HCT116 (cell line): ENCODE data around the gene TOX3. TPM values are rescaled to one million over a fixed set of nuclear protein-coding genes. Genes with fewer than 3 reads are reported as not detected.

ENCODE experiments used
- ATAC-seq: fragments of 200-7000 bp; cut with Tn5 transposase; 2 replicates; pipeline ENCODE4 v1.9.1; 2020; ENCODE audit warnings: mild to moderate bottlenecking, moderate library complexity
- BruUV-seq: library from RNA; stranded (reverse); fragments of 400-500 nt; replicated peaks from 2 replicates; lab custom pipeline; 2021; lab: Mats Ljungman, UMichigan
- CTCF ChIA-PET: fragments of 300-600 bp; sonication (Branson Sonifier 250); formaldehyde crosslinking; loops from one replicate; lab custom pipeline; 2021; ENCODE audit warnings: antibody characterized with exemption; lab: Charles Lee
- POLR2A ChIA-PET: fragments of 300-600, 350-600 bp; sonication (Branson Sonifier 250); formaldehyde crosslinking; loops from one replicate; lab custom pipeline; 2021; ENCODE audit warnings: antibody characterized with exemption; lab: Charles Lee
- RAD21 ChIA-PET, 2 experiments: fragments of 300-600 bp; sonication (Branson Sonifier 250); formaldehyde crosslinking; loops; one replicate each; lab custom pipeline; 2023; ENCODE audit warnings: low total read pairs in 2 of 2; ENCODE audit not compliant: uncharacterized antibody in 2 of 2, unreplicated experiment in 2 of 2, low non-redundant PET in 1 of 2; lab: Charles Lee
- DNase-seq: peaks from one replicate; pipeline ENCODE4 v3.0.0-alpha.2; 2010; ENCODE audit warnings: low read depth, low spot score
- H2AFZ ChIP-seq: fragments of 200-600 bp; shearing (Covaris generic), sonication (generic); 2 replicates; pipeline ENCODE4 v1.6.1; 2017; ENCODE audit warnings: low read depth, mixed run types, mixed read lengths, antibody characterized with exemption, low read length; ENCODE audit not compliant: poor library complexity, severe bottlenecking
- H3K27ac ChIP-seq: 2 replicates; pipeline ENCODE4 v1.5.1; 2012; ENCODE audit warnings: low read depth, low read length
- H3K27me3 ChIP-seq: fragments of 200-600 bp; sonication (generic); 2 replicates; pipeline ENCODE4 v1.6.1; 2016; ENCODE audit warnings: mixed run types, low read length, mixed read lengths; ENCODE audit not compliant: insufficient read depth
- H3K36me3 ChIP-seq, 2 experiments: fragments of 200-500 bp in 1 of 2; fragments of 200-600 bp in 1 of 2; sonication (Bioruptor generic) in 1 of 2; sonication (generic) in 1 of 2; 2 replicates each; pipeline versions ENCODE4 v1.5.1 to v1.6.1; 2014 to 2016; ENCODE audit warnings: low read length in 2 of 2, inconsistent platforms in 1 of 2, mixed read lengths in 1 of 2, mixed run types in 1 of 2; ENCODE audit not compliant: insufficient read depth in 2 of 2, control insufficient read depth in 1 of 2
- H3K4me1 ChIP-seq, 2 experiments: fragments of 200-600 bp in 1 of 2; sonication (generic) in 1 of 2; 2 replicates each; pipeline versions ENCODE4 v1.5.1 to v1.6.1; 2012 to 2017; ENCODE audit warnings: low read length in 2 of 2, inconsistent platforms in 1 of 2, mild to moderate bottlenecking in 1 of 2, mixed read lengths in 1 of 2, mixed run types in 1 of 2, moderate library complexity in 1 of 2; ENCODE audit not compliant: insufficient read depth in 2 of 2, control insufficient read depth in 1 of 2
- H3K4me2 ChIP-seq: fragments of 200-600 bp; sonication (generic); 2 replicates; pipeline ENCODE4 v1.6.1; 2017; ENCODE audit warnings: mixed run types, low read length, mixed read lengths
- H3K4me3 ChIP-seq, 2 experiments: fragments of 200-600 bp in 1 of 2; sonication (generic) in 1 of 2; replicated peaks in 1 of 2; 2 replicates each; pipeline ENCODE4 v1.5.1; 2011 to 2016; ENCODE audit warnings: low read length in 2 of 2, control low read depth in 1 of 2, low read depth in 1 of 2, mild to moderate bottlenecking in 1 of 2, mixed read lengths in 1 of 2, mixed run types in 1 of 2
- H3K79me2 ChIP-seq: fragments of 200-600 bp; sonication (generic); 2 replicates; pipeline ENCODE4 v1.6.1; 2017; ENCODE audit warnings: mild to moderate bottlenecking, mixed run types, low read length, moderate library complexity, mixed read lengths; ENCODE audit not compliant: insufficient read depth
- H3K9ac ChIP-seq: fragments of 200-600 bp; sonication (generic); 2 replicates; pipeline ENCODE4 v1.6.1; 2016; ENCODE audit warnings: low read length, mixed read lengths
- H3K9me2 ChIP-seq: fragments of 200-600 bp; sonication (generic), shearing (Covaris generic); 2 replicates; pipeline ENCODE4 v1.6.1; 2017; ENCODE audit warnings: mixed run types, mild to moderate bottlenecking, moderate library complexity; ENCODE audit not compliant: insufficient read depth
- H3K9me3 ChIP-seq, 2 experiments: fragments of 200-500 bp in 1 of 2; fragments of 200-600 bp in 1 of 2; sonication (Bioruptor generic) in 1 of 2; sonication (generic) in 1 of 2; 2 replicates each; pipeline ENCODE4 v1.6.1; 2014 to 2017; ENCODE audit warnings: low read length in 2 of 2, mixed read lengths in 2 of 2, inconsistent platforms in 1 of 2, low read depth in 1 of 2, mild to moderate bottlenecking in 1 of 2, mixed run types in 1 of 2, moderate library complexity in 1 of 2; ENCODE audit not compliant: control insufficient read depth in 1 of 2, insufficient read depth in 1 of 2
- H4K20me1 ChIP-seq: fragments of 200-600 bp; sonication (generic), shearing (Covaris generic); 2 replicates; pipeline ENCODE4 v1.6.1; 2017; ENCODE audit warnings: mixed run types, mild to moderate bottlenecking, moderate library complexity; ENCODE audit not compliant: insufficient read depth
- ATF3 ChIP-seq: IDR thresholded peaks from 2 replicates; pipeline ENCODE4 v1.6.1; 2012
- CTCF ChIP-seq, 3 experiments: fragments of 200-600 bp in 1 of 3; sonication (generic) in 1 of 3; IDR thresholded peaks in 2 of 3; conservative IDR thresholded peaks in 1 of 3; 2 replicates each; pipeline ENCODE4 v1.5.1; 2012 to 2017; ENCODE audit warnings: low read depth in 2 of 3, low read length in 2 of 3, antibody characterized with exemption in 1 of 3, borderline replicate concordance in 1 of 3, control low read depth in 1 of 3, mild to moderate bottlenecking in 1 of 3, mixed read lengths in 1 of 3, mixed run types in 1 of 3, moderate library complexity in 1 of 3; ENCODE audit not compliant: insufficient read depth in 1 of 3
- EGR1 ChIP-seq: IDR thresholded peaks from 2 replicates; pipeline ENCODE4 v1.6.1; 2012; ENCODE audit warnings: low read depth
- ELF1 ChIP-seq: IDR thresholded peaks from 2 replicates; pipeline ENCODE4 v1.6.1; 2012; ENCODE audit warnings: low read depth, borderline replicate concordance
- EZH2 ChIP-seq: fragments of 200-600 bp; sonication (generic); IDR thresholded peaks from 2 replicates; pipeline ENCODE4 v1.6.1; 2017; ENCODE audit warnings: antibody characterized with exemption, mixed run types
- FOSL1 ChIP-seq: IDR thresholded peaks from 2 replicates; pipeline ENCODE4 v1.6.1; 2012; ENCODE audit warnings: low read depth
- JUND ChIP-seq: IDR thresholded peaks from 2 replicates; pipeline ENCODE4 v1.6.1; 2012
- MAX ChIP-seq: IDR thresholded peaks from 2 replicates; pipeline ENCODE4 v1.6.1; 2012
- POLR2A ChIP-seq: IDR thresholded peaks from 2 replicates; pipeline ENCODE4 v1.7.0; 2011; ENCODE audit warnings: borderline replicate concordance; ENCODE audit not compliant: insufficient read depth, insufficient read length; ENCODE audit errors: extremely low read depth
- POLR2AphosphoS5 ChIP-seq: IDR thresholded peaks from 2 replicates; pipeline ENCODE4 v1.6.1; 2011; ENCODE audit warnings: mild to moderate bottlenecking, low read depth, low read length, moderate library complexity
- REST ChIP-seq: IDR thresholded peaks from 2 replicates; pipeline ENCODE4 v1.6.1; 2012; ENCODE audit warnings: low read depth
- SIN3A ChIP-seq: IDR thresholded peaks from 2 replicates; pipeline ENCODE4 v1.6.1; 2012; ENCODE audit warnings: low read depth
- SP1 ChIP-seq: IDR thresholded peaks from 2 replicates; pipeline ENCODE4 v1.6.1; 2012; ENCODE audit warnings: low read depth
- SRF ChIP-seq: IDR thresholded peaks from 2 replicates; pipeline ENCODE4 v1.6.1; 2012; ENCODE audit warnings: low read depth
- TCF7L2 ChIP-seq: IDR thresholded peaks from 2 replicates; pipeline ENCODE4 v1.7.0; 2011; ENCODE audit warnings: borderline replicate concordance, inconsistent platforms; ENCODE audit not compliant: insufficient read depth, insufficient read length; ENCODE audit errors: extremely low read depth
- YY1 ChIP-seq: IDR thresholded peaks from 2 replicates; pipeline ENCODE4 v1.6.1; 2011; ENCODE audit warnings: low read length, low read depth, moderate library complexity, mild to moderate bottlenecking; ENCODE audit not compliant: insufficient replicate concordance; ENCODE audit errors: extremely low read depth
- ZBTB33 ChIP-seq: IDR thresholded peaks from 2 replicates; pipeline ENCODE4 v1.6.1; 2011; ENCODE audit warnings: mild to moderate bottlenecking, low read length, moderate library complexity; ENCODE audit not compliant: insufficient replicate concordance; ENCODE audit errors: extremely low read depth
- ZFX ChIP-seq: fragments of 450-650 bp; IDR thresholded peaks from 2 replicates; pipeline ENCODE4 v1.6.1; 2017
- ZNF274 ChIP-seq: fragments of 200-500 bp; sonication (Bioruptor generic); IDR thresholded peaks from 2 replicates; pipeline ENCODE4 v1.6.1; 2014; ENCODE audit warnings: mild to moderate bottlenecking, low read depth, low read length, inconsistent platforms
- intact Hi-C: fragments of 100-400 bp; cut with micrococcal nuclease; formaldehyde crosslinking; loops from 2 replicates; pipeline ENCODE4 v1.10.0; 2022
- total RNA-seq: library from RNA; stranded (reverse); gene quantifications from one replicate; pipeline ENCODE4 v1.2.1, GENCODE V29; 2021; ENCODE audit not compliant: unreplicated experiment

Gene TOX3
- total RNA-seq, 1 experiment from 2014 or later, result not detected

GRCh38 chr16:52476111-52476510, 70.8 kb downstream of the TOX3 start:
- BruUV-seq, result no TSS peak
- ChIA-PET POLR2A (no interaction called here), RAD21 (no interaction called here), CTCF (no interaction called here)
- H3K27ac ChIP-seq, result no peak overlapping the region
- H3K4me1 ChIP-seq, result no peaks in the 10 kb centered on the region
- H3K27me3 ChIP-seq, result no peaks in the 10 kb centered on the region
- no peak overlapping the region for H3K9ac ChIP-seq
- TF ChIP-seq CTCF (IDR thresholded peaks at IDR 0.05 in 2 of 3, conservative IDR thresholded peaks at IDR 0.05 in 1 of 3; ENCODE audit: borderline replicate concordance in 1 of 3, insufficient read depth in 1 of 3, low read depth in 2 of 3, low read length in 2 of 3) (no peak), EGR1 (no peak), POLR2A (no peak), EZH2 (no peak), TCF7L2 (no peak), ZBTB33 (no peak), YY1 (no peak), ELF1 (no peak), FOSL1 (no peak), ZNF274 (no peak), JUND (no peak), SIN3A (no peak), POLR2AphosphoS5 (no peak), ATF3 (no peak), SRF (no peak), MAX (no peak), REST (no peak), ZFX (no peak), SP1 (no peak)
- TF ChIP-seq, all 23 proteins: peak for 0
- H3K36me3 ChIP-seq, result no peaks in the 10 kb centered on the region
- intact Hi-C loops, result no loop called here
- H3K9me3 ChIP-seq, result peaks cover 0 to 9% of the 10 kb centered on the region in 2 experiments; a peak in 1 of 4 replicates
- no peaks in the 10 kb centered on the region for H4K20me1 ChIP-seq
- H2AFZ ChIP-seq, result no peak overlapping the region
- DNase-seq, result no peak
- ATAC-seq, result no peak
- no peaks in the 10 kb centered on the region for H3K79me2 ChIP-seq
- no peak overlapping the region for H3K4me3 ChIP-seq
- H3K9me2 ChIP-seq, result no peaks in the 10 kb centered on the region
- no peak overlapping the region for H3K4me2 ChIP-seq
